ENCODE data around the gene TSBP1. TPM values are rescaled to one million over a fixed set of nuclear protein-coding genes. Genes with fewer than 3 reads are reported as not detected.

The TSBP1 gene
- total RNA-seq, 2 donors from 2014 or later = not detected

DNA sequence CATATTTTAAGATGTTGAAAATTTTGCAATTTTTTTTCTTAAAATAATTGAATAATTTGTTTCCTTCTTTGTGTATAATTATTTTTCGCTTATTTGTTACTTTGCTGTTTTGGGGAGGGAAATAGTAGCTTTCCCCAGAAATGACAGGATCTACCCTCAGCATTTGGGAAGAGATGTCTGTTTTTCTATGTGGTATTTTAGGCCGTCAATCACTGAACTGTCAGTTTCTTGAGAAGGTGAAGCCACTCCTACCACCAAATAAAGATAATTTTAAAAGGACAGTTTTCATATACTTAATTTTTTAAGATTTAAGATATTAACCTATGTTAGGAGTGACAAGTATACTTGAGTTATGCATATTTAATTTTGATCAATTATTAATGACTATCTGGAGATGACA is 31.5 kb downstream of the TSBP1 start:
- TF ChIP-seq, protein P1, sequence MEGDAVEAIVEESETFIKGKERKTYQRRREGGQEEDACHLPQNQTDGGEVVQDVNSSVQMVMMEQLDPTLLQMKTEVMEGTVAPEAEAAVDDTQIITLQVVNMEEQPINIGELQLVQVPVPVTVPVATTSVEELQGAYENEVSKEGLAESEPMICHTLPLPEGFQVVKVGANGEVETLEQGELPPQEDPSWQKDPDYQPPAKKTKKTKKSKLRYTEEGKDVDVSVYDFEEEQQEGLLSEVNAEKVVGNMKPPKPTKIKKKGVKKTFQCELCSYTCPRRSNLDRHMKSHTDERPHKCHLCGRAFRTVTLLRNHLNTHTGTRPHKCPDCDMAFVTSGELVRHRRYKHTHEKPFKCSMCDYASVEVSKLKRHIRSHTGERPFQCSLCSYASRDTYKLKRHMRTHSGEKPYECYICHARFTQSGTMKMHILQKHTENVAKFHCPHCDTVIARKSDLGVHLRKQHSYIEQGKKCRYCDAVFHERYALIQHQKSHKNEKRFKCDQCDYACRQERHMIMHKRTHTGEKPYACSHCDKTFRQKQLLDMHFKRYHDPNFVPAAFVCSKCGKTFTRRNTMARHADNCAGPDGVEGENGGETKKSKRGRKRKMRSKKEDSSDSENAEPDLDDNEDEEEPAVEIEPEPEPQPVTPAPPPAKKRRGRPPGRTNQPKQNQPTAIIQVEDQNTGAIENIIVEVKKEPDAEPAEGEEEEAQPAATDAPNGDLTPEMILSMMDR (IDR thresholded peaks at IDR 0.05) = no peak
- Histone ChIP-seq H3K27me3 (no peaks in the 10 kb centered on the region), H3K9me3 (no peaks in the 10 kb centered on the region)

DNA sequence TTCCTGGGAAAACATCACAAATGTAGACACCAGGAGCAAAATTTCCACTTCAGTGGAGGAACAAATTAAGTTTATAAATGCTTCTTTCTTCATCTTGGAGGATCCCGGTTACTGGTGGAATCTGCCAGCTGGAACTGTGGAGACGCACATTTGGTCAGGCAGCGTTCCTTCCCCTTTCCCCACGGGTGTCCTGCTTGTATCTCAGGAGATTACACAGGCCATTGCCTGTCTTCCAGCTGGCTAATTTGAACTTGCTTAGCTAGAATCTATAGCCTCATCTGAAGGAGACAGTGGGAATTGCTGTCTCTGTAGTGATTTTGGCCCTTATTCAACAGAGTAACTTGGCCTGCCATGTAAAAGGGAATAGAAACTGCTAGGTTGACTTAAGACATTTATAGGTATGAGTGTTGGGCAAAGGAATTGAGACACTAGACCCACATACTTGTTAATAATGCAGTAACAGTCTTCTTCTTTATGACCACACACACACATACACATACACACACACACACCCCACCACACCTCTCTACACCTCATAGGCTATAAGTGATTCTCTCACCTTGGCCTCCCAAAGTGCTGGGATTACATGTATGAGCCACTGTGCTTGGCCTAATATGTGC is 34.4 kb downstream of the TSBP1 start:
- Histone ChIP-seq H3K4me1 (no peaks in the 10 kb centered on the region), H3K9me3 (no peaks in the 10 kb centered on the region), H3K27ac (no peak overlapping the region), H3K27me3 (no peaks in the 10 kb centered on the region), H3K36me3 (no peaks in the 10 kb centered on the region), H3K4me3 (no peak overlapping the region)
- TF ChIP-seq, protein P1 (IDR thresholded peaks at IDR 0.05) = no peak
- no peak for DNase-seq (ENCODE audit: low spot score)

More for the DNA sequence above, 31.5 kb downstream of the TSBP1 start:
- H3K4me3 ChIP-seq = no peak overlapping the region
- no peaks in the 10 kb centered on the region for H3K4me1 ChIP-seq
- DNase-seq (ENCODE audit: low spot score) = no peak
- H3K27ac ChIP-seq = no peak overlapping the region
- no peaks in the 10 kb centered on the region for H3K36me3 ChIP-seq

DNA sequence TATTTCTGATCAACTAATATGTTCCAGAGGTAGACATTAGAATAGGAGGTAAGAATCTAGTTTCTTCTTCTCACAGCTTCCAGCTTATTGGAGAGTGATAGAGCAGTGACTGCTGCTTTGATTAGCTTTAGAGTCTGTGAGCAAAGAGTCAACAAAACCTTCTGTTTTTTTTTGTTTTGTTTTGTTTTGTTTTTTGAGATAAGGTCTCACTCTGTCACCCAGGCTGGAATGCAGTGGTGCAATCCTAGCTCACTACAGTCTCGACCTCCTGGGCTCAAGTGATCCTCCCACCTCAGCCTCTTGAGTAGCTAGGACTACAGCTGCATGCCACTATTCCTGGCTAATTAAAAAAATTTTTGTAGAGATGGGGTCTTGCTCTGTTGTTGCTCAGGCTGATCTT is 39.3 kb downstream of the TSBP1 start:
- no peak overlapping the region for H3K27ac ChIP-seq
- DNase-seq (ENCODE audit: low spot score) = no peak

DNA sequence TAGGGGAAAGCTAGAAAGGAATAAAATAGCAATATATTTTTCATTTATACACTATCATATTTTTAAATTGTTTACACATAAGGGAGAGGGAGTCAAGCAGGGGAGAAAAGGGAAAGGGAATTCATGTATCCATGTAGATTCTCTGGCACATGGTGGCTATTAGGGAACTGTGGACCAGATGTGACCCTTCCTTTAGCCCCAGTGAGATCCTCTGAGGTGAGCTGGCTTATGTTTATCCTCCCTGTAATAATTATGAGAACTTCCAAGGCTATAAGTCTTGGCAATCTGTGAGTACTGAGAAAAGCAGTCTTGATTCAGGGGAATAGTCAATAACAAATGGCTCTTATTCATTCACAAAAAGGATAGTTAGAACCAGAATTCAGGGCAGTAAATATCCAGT is 42.6 kb downstream of the TSBP1 start:
- Histone ChIP-seq H3K27me3 (no peaks in the 10 kb centered on the region), H3K27ac (no peak overlapping the region), H3K4me3 (no peak overlapping the region), H3K4me1 (no peaks in the 10 kb centered on the region), H3K9me3 (no peaks in the 10 kb centered on the region), H3K36me3 (no peaks in the 10 kb centered on the region)
- DNase-seq (ENCODE audit: low spot score) = no peak
- TF ChIP-seq, protein P1 (IDR thresholded peaks at IDR 0.05) = no peak

More for the DNA sequence above, 39.3 kb downstream of the TSBP1 start:
- Histone ChIP-seq H3K4me1 (no peaks in the 10 kb centered on the region), H3K4me3 (no peak overlapping the region), H3K27me3 (no peaks in the 10 kb centered on the region), H3K9me3 (no peaks in the 10 kb centered on the region), H3K36me3 (no peaks in the 10 kb centered on the region)
- TF ChIP-seq, protein P1 (IDR thresholded peaks at IDR 0.05) = no peak

DNA sequence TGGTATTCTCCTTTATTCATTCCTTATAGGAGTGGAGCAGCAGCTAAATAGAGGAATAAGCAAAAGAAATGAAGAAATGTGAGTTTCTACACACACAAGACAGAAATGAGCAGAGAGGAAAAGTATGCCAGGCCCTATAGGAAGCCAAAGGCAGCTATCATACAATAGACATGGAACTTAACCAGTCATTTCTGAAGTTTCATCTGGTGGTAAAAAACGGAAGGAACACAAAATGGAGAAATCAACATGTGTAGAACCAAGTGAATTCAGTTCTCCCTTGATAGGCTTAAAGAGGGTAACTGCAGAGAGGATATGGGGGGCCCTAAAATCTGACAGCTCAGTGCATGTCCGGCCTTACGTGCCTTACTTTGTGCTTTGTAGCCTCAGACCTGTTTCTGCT is 44.6 kb downstream of the TSBP1 start:
- Histone ChIP-seq H3K4me1 (no peaks in the 10 kb centered on the region), H3K27ac (no peak overlapping the region), H3K9me3 (no peaks in the 10 kb centered on the region), H3K36me3 (no peaks in the 10 kb centered on the region), H3K27me3 (no peaks in the 10 kb centered on the region), H3K4me3 (no peak overlapping the region)
- TF ChIP-seq, protein P1 (IDR thresholded peaks at IDR 0.05) = no peak
- no peak for DNase-seq (ENCODE audit: low spot score)

DNA sequence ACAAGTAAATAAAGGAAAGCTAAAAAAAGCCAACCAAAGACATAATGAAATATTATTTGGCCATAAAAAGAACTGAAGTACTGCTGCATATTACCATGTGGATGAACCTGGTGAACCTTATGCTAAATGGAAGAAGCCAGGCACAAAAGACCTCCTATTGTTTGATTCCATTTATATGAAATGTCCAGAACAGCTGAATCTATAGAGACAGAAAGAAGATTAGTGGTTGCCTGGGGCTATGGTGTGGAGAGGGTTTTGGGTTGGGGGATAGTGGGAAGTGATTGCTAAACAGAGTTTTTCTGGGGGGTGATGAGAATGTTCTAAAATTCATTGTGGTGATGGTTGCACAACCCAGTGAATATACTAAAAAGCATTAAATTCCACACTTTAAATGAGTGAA is 53.2 kb downstream of the TSBP1 start:
- H3K27me3 ChIP-seq = no peaks in the 10 kb centered on the region
- DNase-seq (ENCODE audit: low spot score) = no peak

More for the DNA sequence above, 53.2 kb downstream of the TSBP1 start:
- H3K36me3 ChIP-seq = no peaks in the 10 kb centered on the region
- no peaks in the 10 kb centered on the region for H3K9me3 ChIP-seq
- TF ChIP-seq, protein P1 (IDR thresholded peaks at IDR 0.05) = no peak
- H3K27ac ChIP-seq = no peak overlapping the region
- H3K4me1 ChIP-seq = no peaks in the 10 kb centered on the region
- H3K4me3 ChIP-seq = no peak overlapping the region

Data from right atrium auricular region (tissue), 2 donors.